Measurements from ENCODE around the gene CRISPLD2. TPM values are rescaled to one million over a fixed set of nuclear protein-coding genes. Genes with fewer than 3 reads are reported as not detected.
A peak's percentile ranks its signal among the peaks of the same experiment; 100 is the strongest.

The CRISPLD2 gene
- total and polyA plus RNA-seq, 10 of the 15 experiments (the other 5 are each of a cell fraction or from before 2014, with no cell fraction given), result 0.03 to 0.30 (median 0.08) TPM; not detected in 5

- Histone ChIP-seq H3K4me3 (no peak overlapping the region), H3K4me1 (ENCODE audit: control insufficient read depth, insufficient read depth, low read length) (no peaks in the 10 kb centered on the region), H4K20me1 (ENCODE audit: control insufficient read depth, insufficient read depth) (no peaks in the 10 kb centered on the region), H3K36me3 (ENCODE audit: control insufficient read depth in 2 of 2, insufficient read depth in 2 of 2, low read length in 1 of 2) (no peaks in the 10 kb centered on the region), H3K27me3 (replicated peaks in 1 of 2; ENCODE audit: control insufficient read depth in 2 of 2, insufficient read depth in 2 of 2, low read length in 1 of 2) (no peaks in the 10 kb centered on the region; a peak in 1 of 4 replicates), H3K79me2 (ENCODE audit: control insufficient read depth, insufficient read depth, low read length) (no peaks in the 10 kb centered on the region), H3K27ac (ENCODE audit: control insufficient read depth, insufficient read depth) (no peak overlapping the region), H3K9ac (ENCODE audit: control insufficient read depth, insufficient read depth, low read length) (no peak overlapping the region), H2AFZ (ENCODE audit: control insufficient read depth, low read depth, low read length) (no peak overlapping the region), H3K4me2 (ENCODE audit: control insufficient read depth, insufficient read depth) (no peak overlapping the region), H3K9me3 (replicated peaks; ENCODE audit: control insufficient read depth, insufficient read depth, low read length) (no peaks in the 10 kb centered on the region)
- DNase-seq (ENCODE audit: low read depth, low spot score) (no peak), FAIRE-seq (no peak), ATAC-seq (no peak)
- no TSS peak for BruUV-seq (replicated peaks)
- TF ChIP-seq IRF4 (IDR thresholded peaks at IDR 0.05; ENCODE audit: low read depth, low read length) (no peak), IKZF1 (conservative IDR thresholded peaks at IDR 0.05) (0 out of 2 replicates have a peak, but pooled peaks have one; percentile 14)
- ChIA-PET CTCF (no interaction called here), POLR2A (interaction anchor here (0.6 kb wide), 1 partner anchor 87 kb away, joined by 3 read pairs; no protein-coding TSS in a partner anchor), SMC1A (ENCODE audit: uncharacterized antibody, unreplicated experiment) (no interaction called here), RAD21 (ENCODE audit: unreplicated experiment) (no interaction called here)
- in situ Hi-C loops (cut with MboI) (no loop called here), intact Hi-C loops (cut with micrococcal nuclease; ENCODE audit: unreplicated experiment) (no loop called here)
- 19% methylated on average over 12 of the region's 12 CpGs for WGBS (ENCODE audit: insufficient coverage, insufficient replicate concordance, low lambda C conversion rate, missing lambda C conversion rate)
These were observed 87.8 kb downstream of the CRISPLD2 start for GRCh38 chr16:84907575-84907974.

- RAD21 ChIA-PET (ENCODE audit: unreplicated experiment), result interaction anchor here (0.5 kb wide), 1 partner anchor 952 kb away, joined by 3 read pairs; no protein-coding TSS in a partner anchor
- TF ChIP-seq SP1 (IDR thresholded peaks at IDR 0.05; ENCODE audit: low read depth, low read length) (no peak), SREBF1 (IDR thresholded peaks at IDR 0.05; ENCODE audit: low read length) (no peak), ZNF207 (IDR thresholded peaks at IDR 0.05; ENCODE audit: borderline replicate concordance) (no peak), BMI1 (IDR thresholded peaks at IDR 0.05; ENCODE audit: borderline replicate concordance) (no peak), BCLAF1 (IDR thresholded peaks at IDR 0.05) (no peak), FOS (IDR thresholded peaks at IDR 0.05; ENCODE audit: borderline replicate concordance, extremely low read depth, insufficient read length) (no peak), ESRRA (IDR thresholded peaks at IDR 0.05; ENCODE audit: low read length) (no peak), CHD1 (IDR thresholded peaks at IDR 0.05; ENCODE audit: low read depth, low read length) (no peak), SUZ12 (IDR thresholded peaks at IDR 0.05; ENCODE audit: unreplicated experiment) (no peak)
- TF ChIP-seq, protein P1, sequence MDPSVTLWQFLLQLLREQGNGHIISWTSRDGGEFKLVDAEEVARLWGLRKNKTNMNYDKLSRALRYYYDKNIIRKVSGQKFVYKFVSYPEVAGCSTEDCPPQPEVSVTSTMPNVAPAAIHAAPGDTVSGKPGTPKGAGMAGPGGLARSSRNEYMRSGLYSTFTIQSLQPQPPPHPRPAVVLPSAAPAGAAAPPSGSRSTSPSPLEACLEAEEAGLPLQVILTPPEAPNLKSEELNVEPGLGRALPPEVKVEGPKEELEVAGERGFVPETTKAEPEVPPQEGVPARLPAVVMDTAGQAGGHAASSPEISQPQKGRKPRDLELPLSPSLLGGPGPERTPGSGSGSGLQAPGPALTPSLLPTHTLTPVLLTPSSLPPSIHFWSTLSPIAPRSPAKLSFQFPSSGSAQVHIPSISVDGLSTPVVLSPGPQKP (IDR thresholded peaks at IDR 0.05; ENCODE audit: low read depth, low read length), result no peak
- TF ChIP-seq, protein P2, sequence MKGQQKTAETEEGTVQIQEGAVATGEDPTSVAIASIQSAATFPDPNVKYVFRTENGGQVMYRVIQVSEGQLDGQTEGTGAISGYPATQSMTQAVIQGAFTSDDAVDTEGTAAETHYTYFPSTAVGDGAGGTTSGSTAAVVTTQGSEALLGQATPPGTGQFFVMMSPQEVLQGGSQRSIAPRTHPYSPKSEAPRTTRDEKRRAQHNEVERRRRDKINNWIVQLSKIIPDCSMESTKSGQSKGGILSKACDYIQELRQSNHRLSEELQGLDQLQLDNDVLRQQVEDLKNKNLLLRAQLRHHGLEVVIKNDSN (IDR thresholded peaks at IDR 0.05; ENCODE audit: borderline replicate concordance, extremely low read length, insufficient read depth, low read depth, low read length), result no peak
These were observed 89.8 kb downstream of the CRISPLD2 start for GRCh38 chr16:84909476-84910085.

More at GRCh38 chr16:84909476-84910085, 89.8 kb downstream of the CRISPLD2 start:
- BruUV-seq (replicated peaks), result no TSS peak
- no peaks in the 10 kb centered on the region for H3K79me2 ChIP-seq (ENCODE audit: control insufficient read depth, insufficient read depth, low read length)
- no peak overlapping the region for H3K9ac ChIP-seq (ENCODE audit: control insufficient read depth, insufficient read depth, low read length)
- H3K9me3 ChIP-seq (replicated peaks; ENCODE audit: control insufficient read depth, insufficient read depth, low read length), result no peaks in the 10 kb centered on the region
- intact Hi-C loops (cut with micrococcal nuclease; ENCODE audit: unreplicated experiment), result no loop called here
- H2AFZ ChIP-seq (ENCODE audit: control insufficient read depth, low read depth, low read length), result no peak overlapping the region
- DNase-seq (ENCODE audit: low read depth, low spot score) (no peak), FAIRE-seq (no peak), ATAC-seq (no peak)
- CTCF ChIA-PET, result no interaction called here
- no peaks in the 10 kb centered on the region for H4K20me1 ChIP-seq (ENCODE audit: control insufficient read depth, insufficient read depth)
- POLR2A ChIA-PET, result no interaction called here
- no peak overlapping the region for H3K4me3 ChIP-seq
- no peaks in the 10 kb centered on the region for H3K4me1 ChIP-seq (ENCODE audit: control insufficient read depth, insufficient read depth, low read length)
- no peaks in the 10 kb centered on the region; a peak in 1 of 4 replicates for H3K27me3 ChIP-seq (replicated peaks in 1 of 2; ENCODE audit: control insufficient read depth in 2 of 2, insufficient read depth in 2 of 2, low read length in 1 of 2)
- no peaks in the 10 kb centered on the region for H3K36me3 ChIP-seq (ENCODE audit: control insufficient read depth in 2 of 2, insufficient read depth in 2 of 2, low read length in 1 of 2)
- H3K27ac ChIP-seq (ENCODE audit: control insufficient read depth, insufficient read depth), result no peak overlapping the region
- SMC1A ChIA-PET (ENCODE audit: uncharacterized antibody, unreplicated experiment), result no interaction called here
- WGBS (ENCODE audit: insufficient coverage, insufficient replicate concordance, low lambda C conversion rate, missing lambda C conversion rate), result 54% methylated on average over 9 of the region's 9 CpGs
- in situ Hi-C loops (cut with MboI), result no loop called here
- H3K4me2 ChIP-seq (ENCODE audit: control insufficient read depth, insufficient read depth), result no peak overlapping the region

Data from GM12878 (cell line).